Adrenal gland (tissue), 19 donors: ENCODE results near the gene SNURF. TPM values are rescaled to one million over a fixed set of nuclear protein-coding genes. Genes with fewer than 3 reads are reported as not detected.

ENCODE experiments used
- DNase-seq, 7 donors: peaks; one replicate each; pipeline ENCODE4 v3.0.0-alpha.2; 2019 to 2020
- H3K27ac ChIP-seq, 5 donors: fragments of 200-600 bp; sonication (generic) in 4 of 5; 1 replicate in 3 of 5; 2 replicates in 2 of 5; pipeline versions ENCODE4 v1.5.1 to v1.8.0; 2016 to 2020; ENCODE audit warnings: mild to moderate bottlenecking in 1 of 5
- H3K27me3 ChIP-seq: fragments of 200-600 bp; 2 replicates; pipeline ENCODE4 v1.8.0; 2021
- H3K36me3 ChIP-seq, 2 donors: fragments of 200-600 bp; replicated peaks in 1 of 2; 1 replicate in 1 of 2; 2 replicates in 1 of 2; pipeline versions ENCODE4 v1.5.1 to v1.8.0; 2018 to 2022
- H3K4me1 ChIP-seq, 2 donors: fragments of 200-600 bp; replicated peaks in 1 of 2; 1 replicate in 1 of 2; 2 replicates in 1 of 2; pipeline versions ENCODE4 v1.5.1 to v1.8.0; 2018 to 2021
- H3K4me3 ChIP-seq, 4 donors: fragments of 200-600 bp; sonication (generic) in 3 of 4; one replicate each; pipeline ENCODE4 v1.5.1; 2016 to 2018
- H3K9me3 ChIP-seq, 3 donors: fragments of 200-600 bp; sonication (generic) in 1 of 3; replicated peaks in 1 of 3; 1 replicate in 2 of 3; 2 replicates in 1 of 3; pipeline versions ENCODE4 v1.5.1 to v1.8.0; 2016 to 2021
- CTCF ChIP-seq, 6 experiments: fragments of 450-650 bp in 4 of 6; fragments of 200-600 bp in 2 of 6; sonication (generic) in 1 of 6; IDR thresholded peaks; 1 replicate in 5 of 6; 2 replicates in 1 of 6; pipeline versions ENCODE4 v1.5.1 to v1.8.0; 2016 to 2021; ENCODE audit warnings: antibody characterized with exemption in 6 of 6, mild to moderate bottlenecking in 2 of 6, moderate library complexity in 1 of 6
- POLR2A ChIP-seq, 2 donors: fragments of 450-650 bp; IDR thresholded peaks; one replicate each; pipeline ENCODE4 v1.6.1; 2017; ENCODE audit warnings: antibody characterized with exemption in 2 of 2, mild to moderate bottlenecking in 2 of 2, moderate library complexity in 1 of 2
- WGBS, 4 donors: extraction: QIAGEN DNeasy Blood & Tissue Kit in 2 of 4; methylation state at CpG; one replicate each; pipeline versions ENCODE4 v1.1.5 to v1.1.7; 2013 to 2017; 5-methylcytosine and 5-hydroxymethylcytosine counted together
- intact Hi-C, 2 donors: fragments of 100-400 bp; cut with DNase I; formaldehyde crosslinking; loops; one replicate each; pipeline versions ENCODE4 v1.14.1 to v1.15.0; 2022 to 2023
- long read RNA-seq, 10 donors: library from polyadenylated mRNA in 3 of 10; unstranded in 2 of 10; stranded (forward) in 1 of 10; transcript quantifications; one replicate each; pipeline ENCODE4 v2.0.0 and lab custom pipeline, GENCODE V29; 2021 to 2026
- polyA plus RNA-seq, 3 donors: library from polyadenylated mRNA; stranded (reverse); fragments of 200-250 nt in 2 of 3; fragments of 350-450 nt in 1 of 3; fragmentation: Illumina TruSeq in 1 of 3; extraction: RNeasy Lipid Tissue Mini Kit (QIAGEN cat#74804) in 1 of 3; gene quantifications; one replicate each; pipeline ENCODE4 v1.2.3, GENCODE V29; 2013 to 2014
- total RNA-seq, 9 donors: library from RNA; depleted of rRNA in 4 of 9; stranded (reverse); fragments of >200 nt in 4 of 9; fragments of 120-200 nt in 1 of 9; fragmentation: NEBNext Ultra II Directional in 1 of 9; extraction: Animal tissue kit (Norgen Biotek cat#: 25700) in 1 of 9; gene quantifications; one replicate each; pipeline versions ENCODE4 v1.1.0 to v1.2.4, GENCODE V29; 2013 to 2023
- donor health status: healthy with polysubstance abuse.
- donor health status: Bipolar disorder and iron deficiency.
- donor health status: DM: yes; HTN: yes; CAD: no.
- donor health status: DM: no; HTN: no; CAD: no.
- donor health status: DM: no; HTN: no; CAD: no.
- donor health status: DM: yes; HTN: yes; CAD: no.

Gene SNURF
- total RNA-seq: 10 to 100 TPM in 6 of 9 donors, 1 to 10 TPM in 2, under 1 TPM in 1; 0.66 to 44.4 (median 19.0) TPM
- polyA plus RNA-seq: 10 to 100 TPM in 1 of 3 donors, 1 to 10 TPM in 2; 6.0 to 52.9 (median 6.7) TPM
- long read RNA-seq, donor 1, transcript SNURF-201 (4 exons, 331 nt): major isoform, 5 of 8 reads
- long read RNA-seq, donor 1, partial matches to known transcripts: 0 of 8 reads
- long read RNA-seq, donor 1, other reads (novel, unspliced or antisense): 0 of 8 reads
- long read RNA-seq, donor 2, partial matches to known transcripts: 0 of 6 reads
- long read RNA-seq, donor 2, other reads (novel, unspliced or antisense): 0 of 6 reads
- long read RNA-seq, donor 3, partial matches to known transcripts: 0 of 4 reads
- long read RNA-seq, donor 3, other reads (novel, unspliced or antisense): 0 of 4 reads
- long read RNA-seq, donor 4, partial matches to known transcripts: 0 of 4 reads
- long read RNA-seq, donor 4, other reads (novel, unspliced or antisense): 0 of 4 reads
- long read RNA-seq, donor 5, transcript SNURF-202 (3 exons, 650 nt): minor isoform, 5 of 11 reads
- long read RNA-seq, donor 5, transcript SNURF-201 (4 exons, 331 nt): major isoform, 6 of 11 reads
- long read RNA-seq, donor 5, partial matches to known transcripts: 0 of 11 reads
- long read RNA-seq, donor 5, other reads (novel, unspliced or antisense): 0 of 11 reads
- long read RNA-seq, donor 6, partial matches to known transcripts: 0 of 3 reads
- long read RNA-seq, donor 6, other reads (novel, unspliced or antisense): 0 of 3 reads
- long read RNA-seq, donor 7, partial matches to known transcripts: 0 of 2 reads
- long read RNA-seq, donor 7, other reads (novel, unspliced or antisense): 0 of 2 reads
- long read RNA-seq, donor 8, partial matches to known transcripts: 0 of 4 reads
- long read RNA-seq, donor 8, other reads (novel, unspliced or antisense): 0 of 4 reads
- long read RNA-seq, donor 9, partial matches to known transcripts: 0 of 3 reads
- long read RNA-seq, donor 9, other reads (novel, unspliced or antisense): 0 of 3 reads
- long read RNA-seq, donor 10, partial matches to known transcripts: 0 of 1 reads
- long read RNA-seq, donor 10, other reads (novel, unspliced or antisense): 0 of 1 reads

- no peaks in the 10 kb centered on the region for H3K27me3 ChIP-seq
- H3K36me3 ChIP-seq: no peaks in the 10 kb centered on the region
- DNase-seq: peak; percentile 78 to 92 (median 87)
- peaks cover 0 to 10% of the 10 kb centered on the region in 2 donors for H3K4me1 ChIP-seq
- peak within 1 kb of the TSS; percentile 37 to 80 (median 43) for H3K4me3 ChIP-seq
- intact Hi-C loops: no loop called here
- 34 to 51% (median 46%) methylated on average over 23 to 47 of the region's 47 CpGs for WGBS, 4 donors
- H3K9me3 ChIP-seq: no peaks in the 10 kb centered on the region
- no peak for TF ChIP-seq CTCF (IDR thresholded peaks at IDR 0.05)
- TF ChIP-seq POLR2A (IDR thresholded peaks at IDR 0.05): peak; percentile 84 to 91
- H3K27ac ChIP-seq: peak within 1 kb of the TSS; percentile 23 to 99 (median 93)
These were observed at the start of gene SNURF, which contains the start of gene SNRPN for GRCh38 chr15:24954783-24955530. TSS of gene SNURF (plus strand) at chr15:24954987. CDS start at chr15:24955049, 62 bp downstream. TSS of gene SNRPN (plus strand) at chr15:24954987. CDS start at chr15:24974454, 19,467 bp downstream.

- Histone ChIP-seq H3K36me3 (no peaks in the 10 kb centered on the region), H3K27ac (no peak overlapping the region), H3K9me3 (no peaks in the 10 kb centered on the region), H3K27me3 (no peaks in the 10 kb centered on the region), H3K4me3 (no peak overlapping the region), H3K4me1 (no peaks in the 10 kb centered on the region)
- no peak for DNase-seq
- WGBS, 4 donors: 67 to 78% (median 72%) methylated on average over 8 of the region's 8 CpGs
- TF ChIP-seq POLR2A (IDR thresholded peaks at IDR 0.05) (no peak), CTCF (IDR thresholded peaks at IDR 0.05) (no peak)
- intact Hi-C loops: no loop called here
These were observed 38.3 kb upstream of the SNURF start for GRCh38 chr15:24916305-24917009.

- Histone ChIP-seq H3K36me3 (no peaks in the 10 kb centered on the region), H3K27me3 (no peaks in the 10 kb centered on the region), H3K27ac (no peak overlapping the region), H3K4me1 (no peaks in the 10 kb centered on the region), H3K9me3 (no peaks in the 10 kb centered on the region), H3K4me3 (no peak overlapping the region)
- intact Hi-C loops: no loop called here
- no peak for TF ChIP-seq CTCF (IDR thresholded peaks at IDR 0.05)
- TF ChIP-seq POLR2A (IDR thresholded peaks at IDR 0.05): no peak
- DNase-seq: no peak
- 87 to 92% (median 91%) methylated on average over 14 of the region's 14 CpGs for WGBS, 4 donors
These were observed 37.4 kb upstream of the SNURF start for GRCh38 chr15:24917431-24917830.
